Testis (tissue), 3 donors: ENCODE results near the gene SARM1. TPM values are rescaled to one million over a fixed set of nuclear protein-coding genes. Genes with fewer than 3 reads are reported as not detected.

ENCODE experiments used
- DNase-seq: peaks from one replicate; pipeline ENCODE4 v3.0.0-alpha.2; 2019
- H3K27ac ChIP-seq, 2 donors: fragments of 200-600 bp; sonication (generic); one replicate each; pipeline ENCODE4 v1.5.1; 2019
- H3K27me3 ChIP-seq: fragments of 200-600 bp; sonication (generic); one replicate; pipeline ENCODE4 v1.5.1; 2019
- H3K36me3 ChIP-seq: fragments of 200-600 bp; sonication (generic); one replicate; pipeline ENCODE4 v1.5.1; 2017; ENCODE audit warnings: low read depth; ENCODE audit errors: missing control alignments
- H3K4me1 ChIP-seq: fragments of 200-600 bp; sonication (generic); one replicate; pipeline ENCODE4 v1.5.1; 2019
- H3K4me3 ChIP-seq, 2 donors: fragments of 200-600 bp; sonication (generic); one replicate each; pipeline ENCODE4 v1.5.1; 2017 to 2019
- H3K9me3 ChIP-seq: fragments of 200-600 bp; sonication (generic); one replicate; pipeline ENCODE4 v1.5.1; 2017
- CTCF ChIP-seq, 3 experiments: fragments of 450-650 bp in 2 of 3; fragments of 200-600 bp in 1 of 3; sonication (generic) in 1 of 3; IDR thresholded peaks; one replicate each; pipeline ENCODE4 v1.5.1; 2016 to 2019; ENCODE audit warnings: antibody characterized with exemption in 3 of 3, mild to moderate bottlenecking in 2 of 3, moderate library complexity in 1 of 3
- POLR2A ChIP-seq: fragments of 450-650 bp; IDR thresholded peaks from one replicate; pipeline ENCODE4 v1.6.1; 2017; ENCODE audit warnings: antibody characterized with exemption, mild to moderate bottlenecking, moderate library complexity
- WGBS, 2 donors: methylation state at CpG; one replicate each; pipeline ENCODE4 v1.1.5; 2018; 5-methylcytosine and 5-hydroxymethylcytosine counted together
- intact Hi-C: fragments of 100-400 bp; cut with DNase I; formaldehyde crosslinking; loops from one replicate; pipeline ENCODE4 v1.15.1; 2023; ENCODE audit warnings: low total_unique reads
- polyA plus RNA-seq: library from polyadenylated mRNA; stranded (reverse); fragments of 350-450 nt; fragmentation: Illumina TruSeq; extraction: RNeasy Lipid Tissue Mini Kit (QIAGEN cat#74804); gene quantifications from one replicate; pipeline ENCODE4 v1.2.3, GENCODE V29; 2014; ENCODE audit warnings: low read depth, low replicate concordance; ENCODE audit not compliant: insufficient read depth
- total RNA-seq, 2 donors: library from RNA; depleted of rRNA; stranded (reverse); fragments of >200 nt; gene quantifications; one replicate each; pipeline ENCODE4 v1.2.3, GENCODE V29; 2016

The SARM1 gene
- total and polyA plus RNA-seq, 3 donors from 2014 or later: 6.6 to 19.9 (median 18.6) TPM

DNA sequence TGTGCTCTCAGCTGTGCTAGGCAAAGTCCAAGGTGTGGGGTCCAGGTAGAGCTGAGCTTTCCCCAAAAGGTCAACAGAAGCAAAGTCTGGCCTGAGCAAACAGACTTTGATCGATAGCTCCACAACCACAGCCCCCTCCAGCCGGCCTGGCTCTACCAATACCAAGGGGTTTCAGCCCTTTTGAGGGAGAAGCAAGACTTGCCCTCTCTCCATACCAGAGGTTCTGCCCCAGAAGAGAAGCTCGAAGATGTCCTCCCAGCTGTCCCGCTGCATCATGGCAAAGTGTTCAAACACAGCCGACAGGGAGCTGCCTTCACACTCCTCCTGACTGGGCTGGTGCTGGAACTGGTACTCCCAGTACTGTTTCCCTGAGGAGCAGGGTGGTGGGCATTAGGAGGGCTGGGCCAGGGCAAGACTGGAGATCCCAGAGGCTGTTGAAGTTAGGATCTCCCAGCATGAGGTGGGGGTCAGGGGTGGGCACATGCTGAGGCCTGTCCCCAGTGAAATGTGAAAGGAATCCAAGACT is 3.1 kb upstream of the SARM1 start:
- Histone ChIP-seq H3K9me3 (no peaks in the 10 kb centered on the region), H3K36me3 (no peaks in the 10 kb centered on the region), H3K27ac (no peak overlapping the region), H3K27me3 (no peaks in the 10 kb centered on the region), H3K4me1 (peaks cover 27% of the 10 kb centered on the region), H3K4me3 (no peak overlapping the region)
- DNase-seq: no peak
- TF ChIP-seq CTCF (IDR thresholded peaks at IDR 0.05) (no peak), POLR2A (no peak)
- 80 to 86% methylated on average over 1 to 5 of the region's 5 CpGs for WGBS, 2 donors
- intact Hi-C loops: no loop called here

DNA sequence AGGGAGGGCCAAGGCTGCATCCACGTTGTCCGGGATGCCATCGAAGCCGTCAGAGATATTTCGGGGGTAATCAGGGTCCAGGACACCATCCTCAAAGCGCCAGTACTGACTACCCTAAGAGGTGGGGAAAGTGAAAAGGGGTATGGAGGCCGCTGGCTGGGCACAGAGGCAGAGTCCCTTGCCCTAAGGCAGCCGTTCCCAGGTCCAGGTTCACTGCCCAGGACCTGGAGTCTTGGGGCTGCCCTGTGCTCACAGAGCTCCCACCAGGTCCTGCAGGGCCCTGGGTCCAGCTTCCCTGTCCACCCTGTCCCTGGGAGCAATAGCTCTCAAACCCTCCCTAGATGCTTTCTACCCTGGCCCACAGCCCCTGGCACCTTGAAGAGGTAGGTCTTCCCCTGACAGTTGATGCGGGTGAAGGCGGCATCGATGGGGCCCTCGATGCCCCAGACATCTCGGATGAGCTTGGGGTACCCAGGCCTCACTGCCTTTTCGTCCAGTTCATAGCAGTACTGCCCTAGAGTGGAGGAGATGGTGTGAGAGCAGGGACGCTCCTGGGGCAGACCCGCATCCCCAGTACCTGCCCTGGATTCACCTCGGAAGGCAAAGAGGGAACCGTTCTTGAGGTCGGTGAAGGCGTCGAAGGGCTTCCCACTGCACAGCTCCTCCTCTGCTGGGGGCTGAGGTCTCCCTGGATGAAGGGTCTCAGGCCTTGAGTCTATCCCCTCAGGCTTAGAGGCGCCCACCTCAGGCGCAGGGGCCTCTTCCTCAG is 2.4 kb upstream of the SARM1 start:
- no peak for DNase-seq
- intact Hi-C loops: no loop called here
- H3K4me1 ChIP-seq: peaks cover 28% of the 10 kb centered on the region
- H3K9me3 ChIP-seq: no peaks in the 10 kb centered on the region
- no peak overlapping the region for H3K27ac ChIP-seq
- H3K36me3 ChIP-seq: no peaks in the 10 kb centered on the region
- WGBS, 2 donors: 93 to 95% methylated on average over 10 to 23 of the region's 23 CpGs
- no peak overlapping the region for H3K4me3 ChIP-seq
- TF ChIP-seq CTCF (IDR thresholded peaks at IDR 0.05): no peak
- no peak for TF ChIP-seq POLR2A
- no peaks in the 10 kb centered on the region for H3K27me3 ChIP-seq

DNA sequence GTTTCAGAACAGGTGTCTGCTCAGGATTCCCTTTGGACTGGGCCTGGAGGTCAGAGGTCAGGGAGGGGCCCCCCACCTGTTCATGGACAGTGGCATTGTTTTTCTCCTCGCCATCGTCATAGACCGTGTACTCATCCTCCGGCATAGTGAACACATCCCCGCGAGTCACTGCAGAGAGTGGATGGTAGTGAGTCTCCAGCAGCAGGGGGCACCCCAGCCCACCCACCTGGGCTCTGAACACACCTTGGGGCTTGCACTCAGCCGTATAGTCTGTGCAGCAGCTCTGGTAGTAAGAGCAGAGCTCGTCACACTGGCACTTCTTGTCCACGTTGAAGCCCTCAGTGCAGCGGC is 1.8 kb upstream of the SARM1 start:
- Histone ChIP-seq H3K4me3 (no peak overlapping the region), H3K9me3 (no peaks in the 10 kb centered on the region), H3K4me1 (peaks cover 28% of the 10 kb centered on the region), H3K27me3 (no peaks in the 10 kb centered on the region), H3K36me3 (no peaks in the 10 kb centered on the region), H3K27ac (no peak overlapping the region)
- DNase-seq: no peak
- 65 to 79% methylated on average over 9 to 10 of the region's 10 CpGs for WGBS, 2 donors
- no peak for TF ChIP-seq CTCF (IDR thresholded peaks at IDR 0.05)
- TF ChIP-seq POLR2A: no peak
- intact Hi-C loops: no loop called here

GRCh38 chr17:28370035-28370743 is 1.3 kb upstream of the SARM1 start, which contains the start of gene VTN:
Gene VTN (minus strand): TSS chr17:28370307. CDS start chr17:28370203, 104 bp downstream.
- Histone ChIP-seq H3K27ac (peak within 1 kb of the TSS; percentile 7 to 58), H3K4me3 (peak within 1 kb of the TSS; percentile 45 to 51), H3K4me1 (peaks cover 28% of the 10 kb centered on the region), H3K9me3 (no peaks in the 10 kb centered on the region), H3K36me3 (no peaks in the 10 kb centered on the region), H3K27me3 (no peaks in the 10 kb centered on the region)
- intact Hi-C loops: no loop called here
- 30 to 50% methylated on average over 8 of the region's 8 CpGs for WGBS, 2 donors
- no peak for TF ChIP-seq CTCF (IDR thresholded peaks at IDR 0.05)
- no peak for TF ChIP-seq POLR2A
- DNase-seq: peak; percentile 59
